H1 (cell line): Measurements from ENCODE around the gene SLCO4A1. TPM values are rescaled to one million over a fixed set of nuclear protein-coding genes. Genes with fewer than 3 reads are reported as not detected.

ENCODE experiments used
- CTCF ChIA-PET: fragments of 300-600 bp; sonication (Branson Sonifier 250); formaldehyde crosslinking; loops from one replicate; lab custom pipeline; 2021; ENCODE audit not compliant: partially characterized antibody; lab: Charles Lee
- POLR2A ChIA-PET: fragments of 300-600 bp; sonication (Branson Sonifier 250); formaldehyde crosslinking; loops from one replicate; lab custom pipeline; 2021; ENCODE audit warnings: inconsistent platforms; ENCODE audit not compliant: partially characterized antibody; lab: Charles Lee
- DNase-seq, 2 experiments: peaks; one replicate each; pipeline versions ENCODE4 v3.0.0 to v3.0.0-alpha.2; 2010 to 2022; ENCODE audit warnings: low spot score in 2 of 2, low read depth in 1 of 2, mixed read lengths in 1 of 2
- FAIRE-seq: peaks from 2 replicates; lab custom pipeline; 2011; peaks lifted over from hg19 to GRCh38; lab: Jason Lieb, UNC
- H2AFZ ChIP-seq: 2 replicates; pipeline ENCODE4 v1.8.1; 2012; ENCODE audit warnings: low read length, inconsistent platforms
- H2AK5ac ChIP-seq: 2 replicates; pipeline ENCODE4 v1.6.1; 2013; ENCODE audit warnings: low read depth, low read length
- H2BK120ac ChIP-seq: replicated peaks from 2 replicates; pipeline ENCODE3; 2013; ENCODE audit warnings: low read depth, low read length, inconsistent platforms
- H2BK12ac ChIP-seq: 2 replicates; pipeline ENCODE4 v1.6.1; 2013; ENCODE audit warnings: low read depth, low read length
- H2BK15ac ChIP-seq: 2 replicates; pipeline ENCODE4 v1.6.1; 2013; ENCODE audit warnings: low read length
- H2BK20ac ChIP-seq: 2 replicates; pipeline ENCODE4 v1.6.1; 2013; ENCODE audit warnings: low read length
- H2BK5ac ChIP-seq: 2 replicates; pipeline ENCODE4 v1.6.1; 2013; ENCODE audit warnings: low read depth, low read length
- H3K14ac ChIP-seq: 2 replicates; pipeline ENCODE4 v1.6.1; 2013; ENCODE audit warnings: inconsistent platforms; ENCODE audit not compliant: insufficient read length
- H3K18ac ChIP-seq: 2 replicates; pipeline ENCODE4 v1.6.1; 2013; ENCODE audit warnings: low read length; ENCODE audit errors: extremely low read depth
- H3K23ac ChIP-seq: 2 replicates; pipeline ENCODE4 v1.6.1; 2013; ENCODE audit warnings: inconsistent platforms; ENCODE audit not compliant: insufficient read length
- H3K23me2 ChIP-seq: 2 replicates; pipeline ENCODE4 v1.6.1; 2013; ENCODE audit warnings: low read depth, low read length
- H3K27ac ChIP-seq: 2 replicates; pipeline ENCODE4 v1.6.1; 2011; ENCODE audit warnings: low read depth, low read length, inconsistent platforms
- H3K27me3 ChIP-seq, 4 experiments: replicated peaks in 1 of 4; 1 replicate in 1 of 4; 2 replicates in 3 of 4; pipeline versions ENCODE4 v1.6.1 to v1.8.1; 2011 to 2013; ENCODE audit warnings: low read length in 3 of 4, mild to moderate bottlenecking in 3 of 4, inconsistent platforms in 2 of 4, mixed read lengths in 2 of 4, moderate library complexity in 1 of 4; ENCODE audit not compliant: control insufficient read depth in 3 of 4, insufficient read depth in 3 of 4; ENCODE audit errors: extremely low read depth in 1 of 4
- H3K36me3 ChIP-seq, 4 experiments: 2 replicates each; pipeline versions ENCODE4 v1.6.1 to v1.8.1; 2011 to 2013; ENCODE audit warnings: mild to moderate bottlenecking in 4 of 4, low read length in 3 of 4, moderate library complexity in 2 of 4, control low read depth in 1 of 4, inconsistent platforms in 1 of 4; ENCODE audit not compliant: insufficient read depth in 4 of 4, control insufficient read depth in 2 of 4
- H3K4ac ChIP-seq: replicated peaks from 2 replicates; pipeline ENCODE3; 2013; ENCODE audit warnings: low read length, low read depth, mixed read lengths, inconsistent platforms; ENCODE audit not compliant: insufficient read length
- H3K4me1 ChIP-seq, 4 experiments: replicated peaks in 1 of 4; 1 replicate in 1 of 4; 2 replicates in 3 of 4; pipeline versions ENCODE4 v1.6.1 to v1.8.1; 2011 to 2013; ENCODE audit warnings: low read length in 3 of 4, inconsistent platforms in 2 of 4, mixed read lengths in 1 of 4; ENCODE audit not compliant: insufficient read depth in 4 of 4, control insufficient read depth in 3 of 4
- H3K4me2 ChIP-seq, 2 experiments: 2 replicates each; pipeline versions ENCODE4 v1.6.1 to v1.8.1; 2011 to 2013; ENCODE audit warnings: low read depth in 2 of 2, low read length in 2 of 2, control low read depth in 1 of 2, inconsistent platforms in 1 of 2, mild to moderate bottlenecking in 1 of 2; ENCODE audit not compliant: insufficient read depth in 1 of 2
- H3K4me3 ChIP-seq, 4 experiments: fragments of 200-600, 300-600 bp in 1 of 4; sonication (generic), shearing (Covaris generic), sonication (Bioruptor Twin) in 1 of 4; 2 replicates each; pipeline versions ENCODE4 v1.5.1 to v1.8.1; 2011 to 2016; ENCODE audit warnings: low read length in 4 of 4, low read depth in 3 of 4, control low read depth in 2 of 4, inconsistent platforms in 2 of 4, mild to moderate bottlenecking in 2 of 4, mixed read lengths in 1 of 4, moderate library complexity in 1 of 4; ENCODE audit not compliant: insufficient read depth in 2 of 4; ENCODE audit errors: extremely low read depth in 1 of 4
- H3K56ac ChIP-seq: replicated peaks from 2 replicates; pipeline ENCODE3; 2013; ENCODE audit warnings: low read depth, mild to moderate bottlenecking, mixed read lengths, low read length, inconsistent platforms; ENCODE audit not compliant: insufficient read length
- H3K79me1 ChIP-seq: 2 replicates; pipeline ENCODE4 v1.6.1; 2013; ENCODE audit warnings: low read depth, low read length, control low read depth
- H3K79me2 ChIP-seq, 2 experiments: 2 replicates each; pipeline versions ENCODE4 v1.6.1 to v1.8.1; 2012 to 2013; ENCODE audit warnings: low read length in 2 of 2, mild to moderate bottlenecking in 2 of 2, inconsistent platforms in 1 of 2; ENCODE audit not compliant: insufficient read depth in 2 of 2, control insufficient read depth in 1 of 2
- H3K9ac ChIP-seq, 4 experiments: replicated peaks in 1 of 4; 1 replicate in 1 of 4; 2 replicates in 3 of 4; pipeline versions ENCODE4 v1.6.1 to v1.8.1; 2011 to 2013; ENCODE audit warnings: low read depth in 3 of 4, low read length in 3 of 4, control low read depth in 2 of 4, mild to moderate bottlenecking in 2 of 4, moderate library complexity in 2 of 4, inconsistent platforms in 1 of 4; ENCODE audit errors: extremely low read depth in 1 of 4
- H3K9me3 ChIP-seq, 2 experiments: 2 replicates each; pipeline versions ENCODE4 v1.6.1 to v1.8.1; 2012 to 2013; ENCODE audit warnings: mild to moderate bottlenecking in 2 of 2, moderate library complexity in 2 of 2, control low read depth in 1 of 2, inconsistent platforms in 1 of 2, low read depth in 1 of 2, low read length in 1 of 2, mixed read lengths in 1 of 2; ENCODE audit not compliant: insufficient read depth in 2 of 2
- H4K20me1 ChIP-seq, 2 experiments: replicated peaks in 1 of 2; 2 replicates each; pipeline versions ENCODE3 to v1.8.1; 2011 to 2013; ENCODE audit warnings: inconsistent platforms in 2 of 2, low read length in 2 of 2, mild to moderate bottlenecking in 1 of 2; ENCODE audit not compliant: insufficient read depth in 2 of 2, control insufficient read depth in 1 of 2
- H4K5ac ChIP-seq: 2 replicates; pipeline ENCODE4 v1.6.1; 2013; ENCODE audit warnings: low read length, low read depth, mixed read lengths, inconsistent platforms; ENCODE audit not compliant: insufficient read length
- H4K8ac ChIP-seq: 2 replicates; pipeline ENCODE4 v1.8.0; 2013; ENCODE audit warnings: mild to moderate bottlenecking, moderate library complexity, low read length, inconsistent platforms; ENCODE audit not compliant: insufficient read depth; ENCODE audit errors: extremely low read depth
- H4K91ac ChIP-seq: replicated peaks from 2 replicates; pipeline ENCODE3; 2013; ENCODE audit warnings: low read length, mixed read lengths, inconsistent platforms; ENCODE audit not compliant: insufficient read length
- CBX8 ChIP-seq: fragments of 300-800, 300-1000 bp; sonication (generic); IDR thresholded peaks from 2 replicates; pipeline ENCODE4 v1.7.1; 2016; ENCODE audit warnings: low read depth, low read length, borderline replicate concordance
- CREB1 ChIP-seq: IDR thresholded peaks from 2 replicates; pipeline ENCODE4 v1.6.1; 2012; ENCODE audit warnings: inconsistent platforms
- EGR1 ChIP-seq: IDR thresholded peaks from 2 replicates; pipeline ENCODE4 v1.6.1; 2011; ENCODE audit warnings: low read depth, low read length, borderline replicate concordance
- GTF2F1 ChIP-seq: IDR thresholded peaks from 2 replicates; pipeline ENCODE4 v1.6.1; 2012; ENCODE audit warnings: low read depth, low read length, improper control_type of control experiment, borderline replicate concordance
- JUN ChIP-seq: IDR thresholded peaks from 2 replicates; pipeline ENCODE4 v1.6.1; 2011; ENCODE audit warnings: low read depth, mild to moderate bottlenecking, improper control_type of control experiment, low read length
- KDM4A ChIP-seq: IDR thresholded peaks from one replicate; pipeline ENCODE4 v1.7.1; 2012; ENCODE audit warnings: low read depth, mild to moderate bottlenecking, moderate library complexity, low read length, inconsistent platforms; ENCODE audit not compliant: severe bottlenecking
- KDM5A ChIP-seq: fragments of 200-600 bp; IDR thresholded peaks from 2 replicates; pipeline ENCODE4 v1.7.1; 2012; ENCODE audit warnings: mild to moderate bottlenecking, low read length, inconsistent platforms, mixed read lengths
- NRF1 ChIP-seq: IDR thresholded peaks from 2 replicates; pipeline ENCODE4 v1.6.1; 2011; ENCODE audit warnings: mild to moderate bottlenecking, low read depth, low read length, improper control_type of control experiment
- SAP30 ChIP-seq: fragments of 300-600 bp; sonication (generic); IDR thresholded peaks from 2 replicates; pipeline ENCODE4 v1.7.1; 2012; ENCODE audit warnings: low read length, moderate library complexity, mild to moderate bottlenecking, inconsistent platforms; ENCODE audit not compliant: insufficient read depth, insufficient replicate concordance
- TAF1 ChIP-seq: IDR thresholded peaks from 2 replicates; pipeline ENCODE4 v1.6.1; 2011; ENCODE audit warnings: mild to moderate bottlenecking, low read depth, low read length
- TBP ChIP-seq: IDR thresholded peaks from 2 replicates; pipeline ENCODE4 v1.6.1; 2011; ENCODE audit warnings: low read depth, low read length, improper control_type of control experiment
- TEAD4 ChIP-seq: IDR thresholded peaks from 2 replicates; pipeline ENCODE4 v1.6.1; 2012; ENCODE audit warnings: low read depth, low read length, inconsistent platforms, mixed read lengths
- ZNF274 ChIP-seq: IDR thresholded peaks from 2 replicates; pipeline ENCODE4 v1.7.0; 2012; ENCODE audit warnings: low read length, borderline replicate concordance; ENCODE audit errors: extremely low read depth
- WGBS, 2 experiments: shearing (Covaris generic) in 1 of 2; methylation state at CpG; one replicate each; pipeline versions ENCODE4 v1.1.6 to v1.1.7; 2013 to 2015; ENCODE audit warnings: low lambda C conversion rate in 2 of 2, mixed read lengths in 2 of 2, inconsistent platforms in 1 of 2, low coverage in 1 of 2, missing lambda C conversion rate in 1 of 2; ENCODE audit not compliant: insufficient replicate concordance in 2 of 2, insufficient coverage in 1 of 2, insufficient read length in 1 of 2; ENCODE audit errors: extremely low coverage in 1 of 2, missing lambda C conversion rate in 1 of 2; 5-methylcytosine and 5-hydroxymethylcytosine counted together
- polyA plus RNA-seq, 7 experiments: library from polyadenylated mRNA; depleted of rRNA in 3 of 7; stranded (reverse) in 5 of 7; unstranded in 2 of 7; fragments of >200 nt in 5 of 7; fragments of 200-250 nt in 2 of 7; gene quantifications; 1 replicate in 5 of 7; 2 replicates in 1 of 7; 4 replicates in 1 of 7; pipeline versions ENCODE4 v1.2.1 to v1.2.3, GENCODE V29; 2011 to 2013; ENCODE audit warnings: missing spikeins in 2 of 7, mixed read lengths in 2 of 7
- total RNA-seq: library from RNA; stranded (reverse); fragmentation: NEBNext Ultra II Directional; extraction: Animal tissue kit (Norgen Biotek cat#: 25700); gene quantifications from 2 replicates; pipeline ENCODE4 v1.2.1, GENCODE V29; 2021

The SLCO4A1 gene
- total and polyA plus RNA-seq, 2 of the 8 experiments (the other 6 are each of a cell fraction or from before 2014, with no cell fraction given): 10.5 to 18.5 TPM

DNA sequence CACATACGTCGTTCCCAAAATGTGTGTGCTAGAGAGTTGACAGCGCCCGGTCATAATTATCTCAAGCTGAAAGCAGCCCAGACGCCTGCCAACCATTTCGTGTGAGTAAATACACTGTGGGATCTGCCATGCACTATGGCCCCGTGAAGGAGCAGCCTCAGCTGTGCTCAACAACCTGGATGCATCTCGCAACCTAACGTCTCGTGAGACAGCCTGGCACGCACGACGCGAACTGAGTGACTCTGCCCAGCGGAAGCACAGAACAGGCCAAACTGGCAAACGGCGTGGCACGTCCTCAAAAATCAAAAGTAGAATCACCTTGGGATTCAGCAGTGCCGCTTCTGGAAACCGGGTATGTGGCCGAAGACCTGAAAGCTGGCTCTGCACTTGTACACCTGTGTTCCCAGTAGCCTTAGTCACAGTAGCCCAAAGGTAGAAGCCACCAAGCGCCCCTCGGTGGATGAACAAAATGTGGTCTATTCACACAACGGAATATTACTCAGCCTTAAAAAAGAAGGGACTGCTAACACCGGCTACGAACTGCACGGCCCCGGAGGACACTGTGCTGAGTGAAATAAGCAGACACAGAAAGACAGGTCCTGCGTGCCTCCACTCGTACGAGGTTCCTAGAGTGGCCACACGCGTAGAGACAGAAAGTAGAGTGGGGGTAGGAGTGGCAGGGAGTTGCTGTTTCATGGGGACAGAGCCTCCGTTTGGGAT, 27.2 kb upstream of the SLCO4A1 start:
- peaks cover 0 to 8% (median 6%) of the 10 kb centered on the region in 4 experiments; a peak in 6 of 7 replicates for H3K4me1 ChIP-seq
- no peaks in the 10 kb centered on the region for H3K36me3 ChIP-seq
- H2AFZ ChIP-seq: no peak overlapping the region
- TF ChIP-seq ZNF274 (no peak), KDM5A (no peak), JUN (no peak), KDM4A (no peak), SAP30 (no peak), CREB1 (no peak), EGR1 (no peak), CBX8 (no peak), TBP (no peak), NRF1 (no peak), TAF1 (no peak), TEAD4 (no peak), GTF2F1 (no peak)

More for the DNA sequence above, 27.2 kb upstream of the SLCO4A1 start:
- H4K8ac ChIP-seq: no peak overlapping the region
- WGBS, 2 experiments: 90% methylated on average over 34 of the region's 34 CpGs; no CpG with 5 or more reads in 1 of the 2 experiments
- no peak overlapping the region for H4K5ac ChIP-seq
- H2AK5ac ChIP-seq: peak overlapping the region; percentile 56; the same call in 1 of the 2 replicates
- H3K4me3 ChIP-seq: no peak overlapping the region
- H3K79me1 ChIP-seq: no peaks in the 10 kb centered on the region
- H3K23me2 ChIP-seq: peaks cover 3% of the 10 kb centered on the region; the same call in 1 of the 2 replicates
- no peak overlapping the region for H3K4ac ChIP-seq
- no peak for FAIRE-seq
- H3K4me2 ChIP-seq: no peak overlapping the region
- no peak for DNase-seq
- H3K14ac ChIP-seq: no peak overlapping the region
- H3K18ac ChIP-seq: no peak overlapping the region
- H2BK15ac ChIP-seq: peak overlapping the region; percentile 89; the same call in 1 of the 2 replicates
- H2BK12ac ChIP-seq: 0 out of 2 replicates have a peak overlapping the region, but pooled peaks have one; percentile 42
- no peak overlapping the region for H4K91ac ChIP-seq
- H2BK120ac ChIP-seq: no peak overlapping the region
- no peak overlapping the region for H2BK20ac ChIP-seq
- 0 out of 2 replicates have a peak overlapping the region, but pooled peaks have one; percentile 10 for H2BK5ac ChIP-seq
- no peaks in the 10 kb centered on the region; a peak in 1 of 4 replicates for H3K9me3 ChIP-seq
- H3K9ac ChIP-seq: no peak overlapping the region
- H3K56ac ChIP-seq: no peak overlapping the region
- peaks cover 0 to 2% of the 10 kb centered on the region in 2 experiments for H4K20me1 ChIP-seq
- no peak overlapping the region for H3K27ac ChIP-seq
- no peaks in the 10 kb centered on the region for H3K27me3 ChIP-seq
- ChIA-PET POLR2A (no interaction called here), CTCF (interaction anchor here (0.5 to 2.2 kb wide), 4 partner anchors 9 to 425 kb away, joined by 3 to 7 read pairs (median 4); no protein-coding TSS in a partner anchor)
- no peaks in the 10 kb centered on the region for H3K79me2 ChIP-seq
- H3K23ac ChIP-seq: no peak overlapping the region
